ENCODE measurements around the gene BTLA. TPM values are rescaled to one million over a fixed set of nuclear protein-coding genes. Genes with fewer than 3 reads are reported as not detected.

Gene BTLA
- total and polyA plus RNA-seq, 7 donors, result 11.0 TPM; not detected in 6

GRCh38 chr3:112492124-112492523, 7.1 kb downstream of the BTLA start:
- no peak overlapping the region for H3K4me3 ChIP-seq
- H3K27me3 ChIP-seq, result no peaks in the 10 kb centered on the region
- intact Hi-C loops (cut with DNase I), result no loop called here
- H3K36me3 ChIP-seq, result no peaks in the 10 kb centered on the region
- H3K27ac ChIP-seq, result no peak overlapping the region
- H3K9me3 ChIP-seq, result peaks cover 0 to 2% (median 0%) of the 10 kb centered on the region in 4 donors
- TF ChIP-seq CTCF (IDR thresholded peaks at IDR 0.05), result no peak
- TF ChIP-seq EP300 (IDR thresholded peaks at IDR 0.05), result no peak
- TF ChIP-seq POLR2A (IDR thresholded peaks at IDR 0.05), result no peak
- no peak for TF ChIP-seq POLR2AphosphoS5 (IDR thresholded peaks at IDR 0.05)
- no peaks in the 10 kb centered on the region for H3K4me1 ChIP-seq
- no peak for DNase-seq
- 96 to 97% methylated on average over 1 of the region's 1 CpG for WGBS, 2 donors

GRCh38 chr3:112491373-112491772, 7.9 kb downstream of the BTLA start:
- intact Hi-C loops (cut with DNase I), result no loop called here
- TF ChIP-seq POLR2AphosphoS5 (IDR thresholded peaks at IDR 0.05), result no peak
- no peak for TF ChIP-seq POLR2A (IDR thresholded peaks at IDR 0.05)
- no peak for TF ChIP-seq CTCF (IDR thresholded peaks at IDR 0.05)
- TF ChIP-seq EP300 (IDR thresholded peaks at IDR 0.05), result no peak
- H3K4me1 ChIP-seq, result no peaks in the 10 kb centered on the region

GRCh38 chr3:112489674-112490479, 9.4 kb downstream of the BTLA start:
- Histone ChIP-seq H3K9me3 (peaks cover 0 to 2% (median 0%) of the 10 kb centered on the region in 4 donors), H3K4me1 (no peaks in the 10 kb centered on the region), H3K27me3 (no peaks in the 10 kb centered on the region), H3K36me3 (no peaks in the 10 kb centered on the region), H3K4me3 (no peak overlapping the region), H3K27ac (no peak overlapping the region)
- TF ChIP-seq EP300 (IDR thresholded peaks at IDR 0.05) (no peak), POLR2A (IDR thresholded peaks at IDR 0.05) (no peak), POLR2AphosphoS5 (IDR thresholded peaks at IDR 0.05) (no peak), CTCF (IDR thresholded peaks at IDR 0.05) (no peak)
- WGBS, 2 donors, result 71 to 74% methylated on average over 4 of the region's 4 CpGs
- intact Hi-C loops (cut with DNase I), result no loop called here
- no peak for DNase-seq

More at GRCh38 chr3:112491373-112491772, 7.9 kb downstream of the BTLA start:
- Histone ChIP-seq H3K27ac (no peak overlapping the region), H3K36me3 (no peaks in the 10 kb centered on the region), H3K27me3 (no peaks in the 10 kb centered on the region), H3K4me3 (no peak overlapping the region), H3K9me3 (peaks cover 0 to 2% (median 0%) of the 10 kb centered on the region in 4 donors)
- no peak for DNase-seq

GRCh38 chr3:112486811-112487505, 12.3 kb downstream of the BTLA start:
- 84 to 89% methylated on average over 7 of the region's 7 CpGs for WGBS, 2 donors
- Histone ChIP-seq H3K9me3 (no peaks in the 10 kb centered on the region), H3K4me1 (no peaks in the 10 kb centered on the region), H3K36me3 (no peaks in the 10 kb centered on the region), H3K27me3 (no peaks in the 10 kb centered on the region), H3K4me3 (no peak overlapping the region), H3K27ac (no peak overlapping the region)
- intact Hi-C loops (cut with DNase I), result no loop called here
- DNase-seq, result no peak
- no peak for TF ChIP-seq POLR2AphosphoS5 (IDR thresholded peaks at IDR 0.05)
- no peak for TF ChIP-seq CTCF (IDR thresholded peaks at IDR 0.05)
- no peak for TF ChIP-seq POLR2A (IDR thresholded peaks at IDR 0.05)
- TF ChIP-seq EP300 (IDR thresholded peaks at IDR 0.05), result no peak
